ENCODE results near the gene SARDH. TPM values are rescaled to one million over a fixed set of nuclear protein-coding genes. Genes with fewer than 3 reads are reported as not detected.

Gene SARDH
- total and polyA plus RNA-seq, 2 of the 8 experiments (the other 6 are each of a cell fraction or from before 2014, with no cell fraction given): 6.4 to 7.4 TPM

- Histone ChIP-seq H3K4ac (replicated peaks; ENCODE audit: insufficient read length, low read depth, low read length) (no peak overlapping the region), H3K27ac (ENCODE audit: low read depth, low read length) (no peak overlapping the region), H3K9ac (replicated peaks in 1 of 4; ENCODE audit: extremely low read depth in 1 of 4, low read depth in 3 of 4, low read length in 3 of 4) (no peak overlapping the region), H3K36me3 (ENCODE audit: control insufficient read depth in 2 of 4, insufficient read depth in 4 of 4, low read length in 3 of 4) (no peaks in the 10 kb centered on the region), H3K14ac (ENCODE audit: insufficient read length) (no peak overlapping the region), H3K4me3 (ENCODE audit: extremely low read depth in 1 of 4, insufficient read depth in 2 of 4, low read depth in 3 of 4, low read length in 4 of 4) (no peak overlapping the region), H3K18ac (ENCODE audit: extremely low read depth, low read length) (no peak overlapping the region), H2BK15ac (ENCODE audit: low read length) (no peak overlapping the region), H2AK5ac (ENCODE audit: low read depth, low read length) (no peak overlapping the region), H3K9me3 (ENCODE audit: insufficient read depth in 2 of 2, low read depth in 1 of 2, low read length in 1 of 2) (peaks cover 0 to 12% of the 10 kb centered on the region in 2 experiments; a peak in 2 of 4 replicates), H4K91ac (replicated peaks; ENCODE audit: insufficient read length, low read length) (no peak overlapping the region), H2AFZ (ENCODE audit: low read length) (no peak overlapping the region), H3K56ac (replicated peaks; ENCODE audit: insufficient read length, low read depth, low read length) (no peak overlapping the region), H3K4me1 (replicated peaks in 1 of 4; ENCODE audit: control insufficient read depth in 3 of 4, insufficient read depth in 4 of 4, low read length in 3 of 4) (no peaks in the 10 kb centered on the region; a peak in 1 of 7 replicates), H4K20me1 (replicated peaks in 1 of 2; ENCODE audit: control insufficient read depth in 1 of 2, insufficient read depth in 2 of 2, low read length in 2 of 2) (no peaks in the 10 kb centered on the region), H2BK120ac (replicated peaks; ENCODE audit: low read depth, low read length) (no peak overlapping the region), H4K5ac (ENCODE audit: insufficient read length, low read depth, low read length) (no peak overlapping the region), H3K23me2 (ENCODE audit: low read depth, low read length) (no peaks in the 10 kb centered on the region), H2BK5ac (ENCODE audit: low read depth, low read length) (no peak overlapping the region), H2BK12ac (ENCODE audit: low read depth, low read length) (no peak overlapping the region), H3K79me2 (ENCODE audit: control insufficient read depth in 1 of 2, insufficient read depth in 2 of 2, low read length in 2 of 2) (no peaks in the 10 kb centered on the region), H3K79me1 (ENCODE audit: low read depth, low read length) (no peaks in the 10 kb centered on the region), H4K8ac (ENCODE audit: extremely low read depth, insufficient read depth, low read length) (no peak overlapping the region), H3K23ac (ENCODE audit: insufficient read length) (no peak overlapping the region), H2BK20ac (ENCODE audit: low read length) (no peak overlapping the region), H3K4me2 (ENCODE audit: insufficient read depth in 1 of 2, low read depth in 2 of 2, low read length in 2 of 2) (no peak overlapping the region), H3K27me3 (replicated peaks in 1 of 4; ENCODE audit: control insufficient read depth in 3 of 4, extremely low read depth in 1 of 4, insufficient read depth in 3 of 4, low read length in 3 of 4) (no peaks in the 10 kb centered on the region; a peak in 1 of 7 replicates)
- WGBS, 2 experiments (ENCODE audit: extremely low coverage in 1 of 2, insufficient coverage in 1 of 2, insufficient read length in 1 of 2, insufficient replicate concordance in 2 of 2, low coverage in 1 of 2, low lambda C conversion rate in 2 of 2, missing lambda C conversion rate in 1 of 2): 91 to 100% methylated on average over 1 to 9 of the region's 9 CpGs
- ChIA-PET CTCF (ENCODE audit: partially characterized antibody) (interaction anchor here (1.4 to 5.2 kb wide), 3 partner anchors 13 to 24 kb away, joined by 3 to 39 read pairs (median 4); no protein-coding TSS in a partner anchor), POLR2A (ENCODE audit: partially characterized antibody) (no interaction called here)
- FAIRE-seq: no peak
- peak in 1 of 2 experiments; percentile 40 for DNase-seq (ENCODE audit: low read depth in 1 of 2, low spot score in 2 of 2)
- no peak for TF ChIP-seq POU5F1 (IDR thresholded peaks at IDR 0.05; ENCODE audit: low read depth, low read length)
- TF ChIP-seq BCL11A (IDR thresholded peaks at IDR 0.05; ENCODE audit: low read depth in 2 of 2, low read length in 2 of 2): no peak
- TF ChIP-seq SIX5 (IDR thresholded peaks at IDR 0.05; ENCODE audit: low read depth, low read length): no peak
- TF ChIP-seq SP4 (IDR thresholded peaks at IDR 0.05; ENCODE audit: low read length): no peak
- no peak for TF ChIP-seq BACH1 (IDR thresholded peaks at IDR 0.05; ENCODE audit: low read length)
- TF ChIP-seq SUZ12 (IDR thresholded peaks at IDR 0.05; ENCODE audit: low read length): no peak
- TF ChIP-seq SAP30 (IDR thresholded peaks at IDR 0.05; ENCODE audit: insufficient read depth, insufficient replicate concordance, low read length): no peak
- no peak for TF ChIP-seq RFX5 (IDR thresholded peaks at IDR 0.05; ENCODE audit: borderline replicate concordance, low read depth, low read length)
- no peak for TF ChIP-seq BRCA1 (IDR thresholded peaks at IDR 0.05; ENCODE audit: low read depth, low read length)
- TF ChIP-seq HDAC6 (IDR thresholded peaks at IDR 0.05; ENCODE audit: low read depth, low read length): no peak
Measured at GRCh38 chr9:133754688-133755227, 16.6 kb upstream of the SARDH start.
